Middle frontal gyrus (tissue), 1 donor: ENCODE measurements around the gene CD300E.
"Not testable (repeated sequence)": the region's sequence is repeated elsewhere in the genome, so short reads cannot be mapped to it uniquely, and the experiment has no call there.

Source experiments
- DNase-seq: peaks from one replicate; pipeline ENCODE4 v3.0.0-alpha.2; 2015; ENCODE audit warnings: low spot score; ENCODE audit errors: extremely low spot score

CD300E gene

DNA sequence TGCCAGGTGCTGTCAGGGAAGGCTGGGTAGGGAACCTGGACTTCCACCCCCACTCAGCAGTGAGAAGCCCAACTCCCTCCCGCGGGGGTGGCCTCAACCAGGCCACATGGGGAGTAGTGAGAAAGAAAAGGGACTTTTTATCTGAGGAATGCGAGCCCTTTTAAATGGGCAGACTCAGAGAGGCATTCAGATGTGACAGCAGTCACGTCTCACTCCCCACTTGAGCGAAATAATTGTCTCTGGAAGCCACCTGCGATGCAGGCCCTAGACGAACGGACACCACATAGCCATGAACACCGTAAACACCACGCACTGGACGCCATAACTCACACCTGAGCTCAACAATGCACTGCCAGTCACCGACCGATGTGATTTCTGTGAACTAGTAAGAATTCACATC lies 11.9 kb upstream of the CD300E start:
- no peak for DNase-seq

DNA sequence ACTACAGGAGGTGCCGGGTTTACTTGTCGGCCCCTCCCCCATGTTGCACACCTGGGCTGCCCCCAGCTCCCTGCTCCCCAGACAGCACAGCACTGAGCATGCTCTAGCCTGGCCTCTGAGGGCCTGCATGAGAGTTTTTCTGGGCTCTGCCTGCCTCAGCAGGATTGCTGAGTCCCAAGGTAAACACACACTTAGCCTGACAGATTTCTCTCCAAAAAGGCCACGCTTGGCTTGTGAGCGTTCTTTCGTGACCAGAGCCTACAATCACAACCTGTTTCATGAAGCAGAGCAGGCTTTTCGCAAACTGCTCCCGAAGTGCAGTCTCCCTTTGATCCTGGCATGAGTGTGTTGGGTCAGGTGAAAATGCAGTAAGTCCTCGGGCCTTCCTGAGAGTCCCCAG lies 9.8 kb upstream of the CD300E start:
- no peak for DNase-seq

DNA sequence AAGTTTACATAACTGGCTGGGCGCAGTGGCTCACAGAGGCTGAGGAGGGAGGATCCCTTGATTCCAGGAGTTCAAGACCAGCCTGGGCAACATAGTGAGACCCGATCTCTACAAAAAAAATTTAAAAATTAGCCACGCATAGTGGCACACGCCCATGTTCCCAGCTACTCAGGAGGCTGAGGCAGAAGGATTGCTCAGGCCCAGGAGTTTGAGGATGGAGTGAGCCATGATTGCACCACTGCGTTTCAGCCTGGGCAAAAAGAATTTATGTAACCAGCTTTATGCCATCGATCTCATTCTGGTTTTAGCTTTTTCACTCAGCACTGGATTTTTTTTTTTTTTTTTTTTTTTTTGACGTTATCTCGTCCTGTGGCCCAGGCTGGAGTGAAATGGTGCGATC lies 9.1 kb upstream of the CD300E start:
- no peak for DNase-seq

DNA sequence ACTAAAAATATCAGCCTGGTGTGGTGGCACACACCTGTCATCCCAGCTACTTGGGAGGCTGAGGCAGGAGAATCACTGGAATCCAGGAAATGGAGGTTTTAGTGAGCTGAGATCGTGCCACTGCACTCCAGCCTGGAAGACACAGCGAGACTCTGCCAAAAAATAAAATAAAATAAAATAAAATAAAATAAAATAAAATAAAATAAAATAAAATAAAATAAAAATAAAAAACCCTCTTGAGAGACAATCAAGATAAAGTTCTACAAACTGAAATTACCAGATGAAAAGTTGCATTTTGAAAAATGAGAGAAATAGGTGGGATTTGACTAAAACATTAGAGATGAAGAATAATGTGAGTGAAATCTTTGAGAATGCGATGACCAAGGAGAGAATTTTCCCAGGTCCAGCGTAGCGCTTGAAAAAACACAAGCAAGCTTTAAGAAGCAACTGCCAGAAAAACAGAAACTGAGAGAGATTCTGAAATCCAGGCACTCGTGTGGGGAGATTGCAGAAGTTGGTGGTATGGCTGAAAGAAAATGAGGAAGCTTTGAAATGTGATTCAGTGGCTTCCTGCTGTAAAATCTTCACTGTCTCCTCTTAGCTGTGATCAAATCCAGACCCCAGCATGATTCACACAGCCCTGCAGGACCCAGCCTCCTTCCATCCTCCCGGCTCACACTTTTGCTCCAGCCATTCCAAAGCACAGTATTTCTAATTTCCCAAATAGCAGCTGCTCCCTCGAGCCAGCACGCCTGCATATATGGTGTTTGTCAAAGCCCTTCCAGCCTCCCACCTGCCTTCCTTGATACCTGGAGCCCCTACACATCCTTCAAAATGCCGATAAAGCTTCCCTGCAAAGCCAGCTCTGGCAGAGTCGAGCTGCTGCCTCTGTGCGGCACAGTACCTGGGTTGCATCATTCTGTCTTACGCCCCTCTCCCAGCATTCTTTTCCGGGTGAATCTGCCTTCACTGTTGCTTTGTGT lies 8.2 kb upstream of the CD300E start:
- no peak for DNase-seq

DNA sequence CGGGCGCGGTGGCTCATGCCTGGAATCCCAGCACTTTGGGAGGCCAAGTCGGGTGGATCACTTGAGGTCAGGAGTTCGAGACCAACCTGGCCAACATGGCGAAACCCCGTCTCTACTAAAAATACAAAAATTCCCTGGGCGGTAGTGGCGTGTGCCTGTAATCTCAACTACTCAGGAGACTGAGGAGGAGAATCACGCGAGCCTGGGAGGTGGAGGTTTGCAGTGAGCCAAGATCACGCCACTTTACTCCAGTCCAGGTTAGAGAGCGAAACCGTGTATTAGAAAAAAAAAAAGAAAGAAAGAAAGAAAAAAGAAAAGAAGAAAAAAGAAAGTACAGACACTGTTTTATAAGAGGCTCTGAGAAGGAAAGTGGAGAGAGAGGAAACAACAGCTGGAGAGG lies 6.7 kb upstream of the CD300E start:
- DNase-seq, result not testable (repeated sequence)

DNA sequence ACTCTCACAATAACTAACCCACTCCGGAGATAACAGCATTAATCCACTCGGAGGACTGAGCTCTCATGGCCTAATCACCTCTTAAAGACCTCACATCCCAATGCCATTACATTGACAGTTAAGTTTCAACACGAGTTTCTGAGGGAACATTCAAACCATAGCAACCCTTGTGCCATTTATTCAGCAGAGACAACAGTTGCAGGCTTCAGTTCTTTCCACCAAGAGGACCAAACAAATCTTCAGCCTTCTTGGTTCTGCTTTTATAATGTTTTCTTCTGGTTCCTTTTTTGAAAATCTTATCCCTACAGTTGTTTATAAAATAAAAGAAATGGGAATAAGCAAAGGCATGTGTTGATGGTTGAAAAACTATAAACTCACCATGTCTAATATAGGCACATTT lies 2.1 kb upstream of the CD300E start:
- DNase-seq, result no peak

DNA sequence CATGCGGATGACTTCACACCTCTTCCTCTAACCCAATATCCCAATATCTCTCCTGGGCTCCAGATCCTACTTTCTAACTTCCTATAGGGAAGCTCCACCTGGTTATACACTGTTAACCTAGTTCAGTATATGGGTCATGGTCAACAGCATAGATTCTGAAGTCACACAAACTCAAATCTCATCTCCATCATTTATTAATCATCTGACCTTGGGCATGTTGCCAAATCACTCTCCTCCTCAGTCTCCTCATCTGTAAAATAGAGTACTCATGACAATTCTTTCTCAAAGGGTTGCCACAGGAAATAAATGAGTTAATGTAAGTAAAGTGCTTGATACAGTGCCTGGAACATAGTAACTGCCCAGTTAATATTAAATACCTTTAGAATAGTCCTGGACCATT lies 593 bp upstream of the CD300E start:
- DNase-seq, result no peak

DNA sequence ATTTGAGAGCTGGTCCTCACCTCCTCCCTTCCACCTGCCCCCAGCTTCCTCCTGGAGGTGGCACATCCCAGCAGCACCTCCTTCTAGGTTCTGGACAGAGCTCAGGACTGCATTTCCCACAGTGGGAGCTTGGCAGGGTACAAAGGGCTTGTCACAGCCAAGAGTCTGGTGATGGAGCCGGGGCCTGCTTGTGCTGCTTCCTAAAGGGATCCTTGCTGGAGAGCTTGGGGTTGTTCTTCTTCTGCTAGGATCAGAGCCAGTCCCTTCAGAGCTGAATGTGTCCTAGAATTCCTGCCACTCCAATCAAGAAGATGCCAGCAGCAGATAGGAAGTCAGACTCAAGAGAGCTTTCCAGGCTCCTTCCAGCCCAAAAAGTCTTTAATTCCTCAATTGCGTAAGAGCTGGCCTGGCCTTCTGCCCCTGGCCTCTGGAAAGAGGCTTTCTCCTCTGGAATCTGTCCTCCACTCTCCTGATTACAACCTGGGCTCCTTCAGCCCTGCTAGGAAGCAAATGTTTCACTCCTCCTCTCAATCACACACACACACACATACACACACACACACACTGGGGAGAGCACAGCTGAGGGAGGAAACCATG lies 4.4 kb downstream of the CD300E start:
- no peak for DNase-seq

DNA sequence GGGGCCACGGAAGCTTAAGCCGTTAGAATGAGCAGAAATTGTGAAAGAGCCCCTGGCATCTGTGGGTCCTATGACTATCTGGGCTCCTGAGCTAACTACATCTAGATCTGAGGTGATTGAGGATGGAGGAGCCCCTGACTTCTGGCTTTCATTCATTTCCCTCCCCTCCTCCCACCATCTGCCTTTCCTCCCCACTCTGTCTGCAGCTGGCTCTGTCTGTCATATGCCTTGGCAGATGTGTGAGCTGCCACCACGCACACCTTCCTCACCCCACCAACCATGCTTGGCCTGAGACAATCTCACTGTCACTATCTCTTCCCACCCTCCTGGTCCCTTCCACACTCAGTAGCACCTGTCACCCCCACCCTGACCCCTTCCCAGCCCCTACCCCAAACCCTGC lies 5.1 kb downstream of the CD300E start:
- no peak for DNase-seq

DNA sequence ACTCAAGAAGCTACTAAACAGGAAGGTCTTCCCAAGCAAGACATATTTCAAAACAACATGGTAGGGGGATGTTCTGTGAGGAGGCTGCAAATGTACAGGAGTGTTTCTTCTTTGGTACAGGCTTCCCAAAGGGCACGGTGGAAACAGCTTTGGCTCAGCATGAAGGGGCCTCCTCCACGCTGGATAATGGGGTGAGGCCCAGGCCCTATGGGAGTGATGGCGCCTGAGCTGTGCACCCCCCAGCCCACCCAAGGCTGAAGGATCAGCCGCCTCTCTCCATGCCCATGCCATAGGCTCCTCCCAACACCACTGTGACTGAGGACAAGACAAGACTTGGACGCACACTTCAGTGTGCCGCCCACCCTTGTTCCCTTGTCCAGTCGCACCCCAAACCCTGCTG lies 6.8 kb downstream of the CD300E start:
- DNase-seq, result no peak

DNA sequence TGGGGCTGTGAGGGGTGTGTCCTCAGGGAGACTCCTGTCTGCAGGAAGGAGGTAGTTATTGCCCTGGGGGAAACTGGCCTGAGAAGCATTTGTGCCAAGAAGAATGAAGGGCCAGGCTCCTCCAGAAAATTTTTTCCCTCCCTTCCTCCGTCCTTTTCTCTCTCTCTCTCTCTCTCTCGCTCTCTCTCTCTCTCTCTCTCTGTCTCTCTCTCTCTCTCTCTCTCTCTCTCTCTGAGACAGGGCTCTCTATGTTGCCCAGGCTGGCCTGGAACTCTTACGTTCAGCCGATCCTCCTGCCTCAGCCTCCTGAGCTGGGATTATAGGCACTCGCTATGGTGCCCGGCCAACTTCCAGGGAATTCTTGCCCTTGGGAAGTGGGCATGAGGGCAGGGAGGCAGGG lies 11.5 kb downstream of the CD300E start:
- no peak for DNase-seq

DNA sequence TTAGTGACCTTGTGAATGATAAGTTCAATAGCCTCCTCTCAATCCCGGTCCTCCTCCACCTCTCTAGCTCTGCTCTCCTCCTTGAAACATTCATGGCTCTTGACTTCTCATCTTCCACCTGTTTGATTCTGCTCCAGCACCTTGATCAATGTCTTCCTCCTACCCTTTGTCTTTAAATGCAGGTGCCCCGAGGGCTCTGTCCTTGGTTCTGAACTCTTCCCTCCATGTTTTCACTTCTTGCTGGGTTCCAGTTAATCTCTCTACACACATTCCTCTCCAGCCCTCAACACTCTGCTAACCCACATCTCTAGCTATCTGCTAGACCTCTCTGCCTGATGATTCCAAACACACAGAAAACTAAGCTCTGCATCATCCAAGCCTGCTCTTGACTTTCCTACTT lies 13.4 kb downstream of the CD300E start:
- DNase-seq, result no peak

DNA sequence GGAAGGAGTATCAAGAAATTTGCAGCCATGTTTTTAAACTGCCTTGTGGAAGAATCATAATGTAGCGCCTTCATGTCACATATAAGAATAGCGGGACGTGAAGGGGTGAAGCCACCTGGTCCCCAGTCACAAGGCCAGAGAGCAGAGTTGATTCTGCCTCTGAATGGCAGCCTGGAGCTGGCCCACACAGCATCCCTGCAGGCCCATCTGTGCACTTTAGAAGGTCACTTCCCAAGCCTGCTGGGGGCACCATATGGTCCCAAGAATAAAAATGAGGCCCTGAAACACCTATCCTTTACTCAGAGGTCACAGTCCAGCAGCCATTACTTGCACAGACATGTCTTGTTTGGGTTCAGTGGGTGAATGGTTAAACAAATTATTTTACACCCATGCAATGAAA lies 15.0 kb downstream of the CD300E start:
- DNase-seq, result no peak

DNA sequence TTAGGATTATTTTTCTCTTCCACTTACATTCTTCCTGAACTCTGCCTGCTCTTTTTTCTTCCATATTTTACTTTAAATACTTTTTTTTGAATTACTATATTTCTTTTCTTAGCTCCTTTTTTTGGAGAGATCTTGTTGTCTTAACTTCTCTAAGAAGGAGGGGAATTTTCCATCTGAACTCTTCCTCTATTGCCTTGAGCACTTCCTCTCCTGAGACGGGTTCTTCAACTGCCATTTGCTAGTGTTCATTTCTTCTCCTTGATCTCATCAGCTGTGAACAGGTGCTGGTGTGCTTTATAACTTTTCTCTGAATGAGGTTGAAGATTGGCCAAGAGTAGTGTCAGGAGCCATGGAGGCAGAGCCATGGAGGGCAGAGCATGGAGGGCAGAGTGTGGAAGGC lies 16.3 kb downstream of the CD300E start:
- no peak for DNase-seq

DNA sequence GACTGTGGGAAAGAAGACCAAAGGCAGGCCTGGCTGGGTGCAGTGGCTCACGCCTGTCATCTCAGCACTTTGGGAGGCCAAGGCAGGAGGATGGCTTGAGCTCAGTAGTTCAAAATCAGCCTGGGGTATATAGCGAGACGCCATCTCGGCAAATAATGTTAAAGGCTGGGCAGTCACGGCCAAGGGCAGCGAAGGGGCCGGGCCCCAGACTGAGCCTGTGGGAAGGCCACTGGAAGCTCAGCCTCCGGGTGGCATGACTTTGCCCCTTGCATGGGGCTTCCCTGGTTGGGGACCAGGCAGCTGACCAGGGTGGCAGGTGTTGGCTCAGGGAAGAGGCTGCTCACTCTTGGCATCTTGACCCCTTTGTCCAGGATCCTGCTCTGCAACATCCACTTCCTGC lies 17.5 kb downstream of the CD300E start:
- no peak for DNase-seq

DNA sequence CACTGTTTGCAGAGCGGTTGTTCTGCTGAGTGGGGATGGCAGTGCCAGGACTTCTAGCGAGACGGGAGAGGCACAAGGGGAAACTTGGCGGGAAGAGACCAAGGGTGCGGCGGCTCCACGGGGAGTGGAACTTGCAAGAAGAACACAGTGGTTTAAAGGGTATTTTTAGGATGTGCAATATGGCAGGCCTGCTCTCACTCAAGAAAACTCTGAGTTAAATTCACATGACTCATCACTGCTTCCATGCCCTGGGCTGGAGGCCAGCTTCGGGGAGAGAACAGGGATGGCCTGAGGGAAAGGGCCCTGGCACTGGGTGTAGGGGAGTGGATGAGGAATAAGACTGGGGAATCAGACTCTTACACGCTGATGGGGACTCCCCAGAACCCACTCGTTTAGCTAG lies 18.2 kb downstream of the CD300E start:
- no peak for DNase-seq

DNA sequence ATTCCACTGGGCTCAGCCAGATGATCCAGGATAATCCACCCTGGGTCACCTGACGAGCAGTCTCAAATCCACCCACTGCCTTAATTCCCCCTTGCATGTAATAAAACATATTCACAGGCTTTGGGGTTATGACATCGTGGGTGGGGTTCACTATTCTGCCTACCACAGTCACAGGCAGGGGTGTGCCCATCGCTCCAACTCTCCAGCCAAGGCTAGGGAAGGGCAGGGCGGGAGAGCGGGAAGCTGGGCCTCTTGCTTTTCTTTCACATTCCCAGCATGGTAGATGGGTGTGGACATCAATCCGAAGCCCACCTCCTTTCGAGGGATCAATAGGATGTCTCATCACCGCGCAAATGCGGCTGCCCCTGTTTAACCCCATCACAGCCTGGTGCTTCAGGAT lies 18.8 kb downstream of the CD300E start:
- DNase-seq, result no peak

DNA sequence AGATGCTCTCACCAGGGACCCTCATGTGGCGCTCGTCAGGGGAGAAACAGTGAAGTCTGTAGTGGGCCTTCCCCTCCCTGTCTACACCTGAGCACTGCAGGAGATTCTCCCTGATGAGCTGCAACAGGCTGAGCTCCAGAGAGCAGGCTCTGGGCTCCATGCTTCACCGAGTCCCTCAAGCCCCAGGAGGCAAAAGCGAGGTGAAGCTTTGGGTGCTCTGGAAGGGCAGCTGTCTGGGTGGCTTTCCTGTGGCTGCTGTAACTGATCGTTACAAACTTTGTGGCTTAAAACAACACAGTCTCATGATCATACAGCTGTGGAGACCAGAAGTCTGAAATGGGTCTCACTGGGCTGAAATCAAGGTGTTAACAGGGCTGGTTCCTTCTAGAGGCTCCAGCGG lies 19.3 kb downstream of the CD300E start:
- no peak for DNase-seq

DNA sequence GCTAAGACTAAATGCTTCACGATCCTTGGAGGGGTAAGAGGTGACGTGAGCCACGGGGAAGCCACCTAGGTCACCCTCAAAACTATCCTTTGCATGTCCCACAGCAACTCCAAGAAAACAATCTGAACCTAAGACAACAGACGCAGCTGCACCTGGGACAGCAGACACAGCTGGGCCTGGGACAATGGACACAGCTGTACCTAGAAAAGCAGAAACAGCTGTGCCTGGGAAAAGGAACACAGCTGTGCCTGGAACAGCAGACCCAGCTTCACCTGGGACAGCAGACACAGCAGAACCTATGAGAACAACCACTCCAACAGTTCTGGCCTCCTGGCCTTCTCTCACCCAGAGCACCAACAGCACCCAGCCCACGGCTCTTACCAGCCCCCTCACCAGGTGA lies 19.8 kb downstream of the CD300E start:
- no peak for DNase-seq

DNA sequence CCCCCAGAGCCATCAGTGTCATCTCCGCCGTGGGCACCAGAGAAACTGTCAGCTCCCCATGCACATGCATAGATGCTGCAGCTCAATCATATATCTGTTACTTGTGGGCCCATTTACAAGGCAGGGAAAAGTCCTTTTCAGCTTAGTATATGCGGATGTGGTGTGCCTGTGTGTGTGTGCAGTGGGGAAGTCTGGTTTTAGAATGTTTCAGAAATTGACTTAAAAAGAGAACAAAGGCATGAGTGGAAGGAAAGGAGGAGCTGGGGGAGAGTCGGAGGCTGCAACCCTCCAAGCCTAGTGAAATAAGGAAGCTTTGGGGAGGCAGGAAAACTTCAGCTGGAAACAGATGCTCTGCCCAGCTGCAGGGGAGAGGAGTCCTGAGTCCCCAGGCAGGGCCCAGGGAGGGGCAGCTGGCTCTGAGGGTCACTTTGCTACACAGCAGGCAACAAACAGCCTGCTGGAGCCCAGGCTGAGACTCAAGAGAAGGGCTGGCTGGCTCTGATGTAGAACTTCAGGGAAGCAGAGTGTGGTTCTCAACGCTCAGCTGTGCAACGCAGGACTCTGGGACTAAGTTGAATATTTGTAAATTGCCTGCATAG lies 20.4 kb downstream of the CD300E start:
- DNase-seq, result no peak

DNA sequence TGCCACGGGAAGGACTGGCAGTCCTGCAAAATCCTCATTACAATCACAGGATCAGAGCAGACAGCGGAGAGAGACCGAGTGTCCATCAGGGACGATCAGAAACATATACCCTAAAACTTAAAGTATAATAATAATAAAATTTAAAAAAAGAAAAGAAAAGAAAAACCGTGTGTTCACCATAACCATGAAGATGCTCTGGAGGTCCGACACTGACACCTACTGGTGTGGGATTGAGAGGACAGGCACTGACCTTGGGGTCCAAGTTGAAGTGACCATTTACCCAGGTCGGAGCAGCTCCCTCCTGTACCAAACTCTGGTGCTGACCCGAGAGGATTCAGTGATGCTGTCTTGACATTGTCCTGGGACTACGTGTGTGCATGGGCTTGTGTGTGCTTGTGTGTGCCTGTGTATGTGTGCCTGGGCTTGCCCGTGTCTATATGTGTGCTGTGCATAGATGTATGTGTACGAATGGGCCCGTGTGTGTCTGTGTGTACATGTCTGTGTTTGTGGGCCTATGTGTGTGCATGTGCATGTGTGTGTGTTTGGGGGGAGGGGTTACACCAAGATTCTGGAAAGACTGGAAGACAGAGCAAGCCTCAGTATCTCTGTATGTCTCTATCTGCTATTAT lies 21.5 kb downstream of the CD300E start:
- no peak for DNase-seq

DNA sequence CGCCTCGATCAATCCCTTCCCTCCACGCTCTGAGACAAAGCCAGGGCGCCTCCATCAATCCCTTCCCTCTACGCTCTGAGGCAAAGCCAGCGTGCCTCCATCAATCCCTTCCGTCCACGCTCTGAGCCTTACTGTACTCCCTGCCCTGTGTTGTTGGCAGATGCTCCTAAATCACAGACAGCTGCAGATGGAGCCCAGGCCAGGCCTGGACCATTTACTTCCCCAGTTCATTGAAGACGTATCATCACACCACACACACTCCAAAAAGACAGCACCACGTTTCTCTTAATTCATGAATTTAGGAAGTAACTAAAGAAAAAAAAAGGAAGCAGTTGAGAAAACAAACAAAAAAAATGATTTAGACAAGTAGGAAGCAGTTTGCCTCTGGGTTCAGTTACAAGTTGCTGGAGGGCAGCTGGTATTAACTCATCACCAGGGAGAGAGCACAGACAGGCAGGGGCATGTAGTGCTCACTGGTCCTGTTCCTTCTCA lies 24.0 kb downstream of the CD300E start:
- no peak for DNase-seq
